Skeletal muscle tissue (tissue), 5 donors: ENCODE measurements around the gene YARS2. TPM values are rescaled to one million over a fixed set of nuclear protein-coding genes. Genes with fewer than 3 reads are reported as not detected.

Experiments used
- H3K27ac ChIP-seq: one replicate; pipeline ENCODE4 v1.7.0; 2013; ENCODE audit warnings: mild to moderate bottlenecking, low read depth, low read length, inconsistent platforms
- H3K27me3 ChIP-seq, 3 donors: one replicate each; pipeline ENCODE4 v1.7.0; 2013; ENCODE audit warnings: low read length in 3 of 3; ENCODE audit not compliant: control insufficient read depth in 3 of 3, insufficient read depth in 3 of 3
- H3K36me3 ChIP-seq, 3 donors: one replicate each; pipeline ENCODE4 v1.7.0; 2013; ENCODE audit warnings: low read length in 3 of 3; ENCODE audit not compliant: control insufficient read depth in 3 of 3, insufficient read depth in 3 of 3
- H3K4me1 ChIP-seq, 3 donors: one replicate each; pipeline ENCODE4 v1.7.0; 2013; ENCODE audit warnings: low read length in 3 of 3, mild to moderate bottlenecking in 3 of 3; ENCODE audit not compliant: control insufficient read depth in 3 of 3, insufficient read depth in 3 of 3
- H3K4me3 ChIP-seq, 3 donors: one replicate each; pipeline ENCODE4 v1.7.0; 2013; ENCODE audit warnings: low read length in 3 of 3
- H3K9ac ChIP-seq, 3 donors: one replicate each; pipeline ENCODE4 v1.7.0; 2013; ENCODE audit warnings: low read length in 3 of 3, mild to moderate bottlenecking in 3 of 3, moderate library complexity in 2 of 3, low read depth in 1 of 3
- H3K9me3 ChIP-seq, 3 donors: one replicate each; pipeline ENCODE4 v1.7.0; 2013; ENCODE audit warnings: low read length in 3 of 3; ENCODE audit not compliant: control insufficient read depth in 3 of 3
- small RNA-seq: library from RNA; depleted of rRNA; stranded (forward); fragments of <200 nt; gene quantifications from one replicate; pipeline ENCODE3, GENCODE V24; 2014
- total RNA-seq: library from RNA; depleted of rRNA; stranded (reverse); fragments of >200 nt; gene quantifications from one replicate; pipeline ENCODE4 v1.2.3, GENCODE V29; 2014
- donor health status: Osteomylitis.

Gene YARS2
- total RNA-seq, 1 donor from 2014 or later: 31.3 TPM

GRCh38 chr12:32698285-32698684 is 57.4 kb downstream of the YARS2 start:
- Histone ChIP-seq H3K9me3 (no peaks in the 10 kb centered on the region), H3K9ac (no peak overlapping the region), H3K27me3 (no peaks in the 10 kb centered on the region), H3K4me3 (no peak overlapping the region), H3K4me1 (peaks cover 0 to 3% (median 0%) of the 10 kb centered on the region in 3 donors), H3K27ac (no peak overlapping the region), H3K36me3 (peaks cover 0 to 5% (median 0%) of the 10 kb centered on the region in 3 donors)

GRCh38 chr12:32697445-32697844 is 58.3 kb downstream of the YARS2 start:
- no peaks in the 10 kb centered on the region for H3K27me3 ChIP-seq
- H3K27ac ChIP-seq: no peak overlapping the region
- no peak overlapping the region for H3K9ac ChIP-seq
- H3K4me3 ChIP-seq: no peak overlapping the region
- H3K9me3 ChIP-seq: no peaks in the 10 kb centered on the region
- peaks cover 0 to 5% (median 0%) of the 10 kb centered on the region in 3 donors for H3K36me3 ChIP-seq
- peaks cover 0 to 3% (median 0%) of the 10 kb centered on the region in 3 donors for H3K4me1 ChIP-seq

Small RNAs within 50 kb of the gene (small RNA-seq; reads per million reads assigned to genes)
- not detected for gene RF00019

Other genes with a start within 250 kb of the YARS2 start
- 60.0 TPM for gene DNM1L, start 76.6 kb downstream of the YARS2 start, total RNA-seq
- 5.2 TPM for gene PKP2, start 140.9 kb upstream of the YARS2 start, total RNA-seq